H1 (cell line): ENCODE results near the gene SLC22A3. TPM values are rescaled to one million over a fixed set of nuclear protein-coding genes. Genes with fewer than 3 reads are reported as not detected.

Experiments
- CTCF ChIA-PET: fragments of 300-600 bp; sonication (Branson Sonifier 250); formaldehyde crosslinking; loops from one replicate; lab custom pipeline; 2021; ENCODE audit not compliant: partially characterized antibody; lab: Charles Lee
- POLR2A ChIA-PET: fragments of 300-600 bp; sonication (Branson Sonifier 250); formaldehyde crosslinking; loops from one replicate; lab custom pipeline; 2021; ENCODE audit warnings: inconsistent platforms; ENCODE audit not compliant: partially characterized antibody; lab: Charles Lee
- DNase-seq, 2 experiments: peaks; one replicate each; pipeline versions ENCODE4 v3.0.0 to v3.0.0-alpha.2; 2010 to 2022; ENCODE audit warnings: low spot score in 2 of 2, low read depth in 1 of 2, mixed read lengths in 1 of 2
- FAIRE-seq: peaks from 2 replicates; lab custom pipeline; 2011; peaks lifted over from hg19 to GRCh38; lab: Jason Lieb, UNC
- H2AFZ ChIP-seq: 2 replicates; pipeline ENCODE4 v1.8.1; 2012; ENCODE audit warnings: low read length, inconsistent platforms
- H2AK5ac ChIP-seq: 2 replicates; pipeline ENCODE4 v1.6.1; 2013; ENCODE audit warnings: low read depth, low read length
- H2BK120ac ChIP-seq: replicated peaks from 2 replicates; pipeline ENCODE3; 2013; ENCODE audit warnings: low read depth, low read length, inconsistent platforms
- H2BK12ac ChIP-seq: 2 replicates; pipeline ENCODE4 v1.6.1; 2013; ENCODE audit warnings: low read depth, low read length
- H2BK15ac ChIP-seq: 2 replicates; pipeline ENCODE4 v1.6.1; 2013; ENCODE audit warnings: low read length
- H2BK20ac ChIP-seq: 2 replicates; pipeline ENCODE4 v1.6.1; 2013; ENCODE audit warnings: low read length
- H2BK5ac ChIP-seq: 2 replicates; pipeline ENCODE4 v1.6.1; 2013; ENCODE audit warnings: low read depth, low read length
- H3K14ac ChIP-seq: 2 replicates; pipeline ENCODE4 v1.6.1; 2013; ENCODE audit warnings: inconsistent platforms; ENCODE audit not compliant: insufficient read length
- H3K18ac ChIP-seq: 2 replicates; pipeline ENCODE4 v1.6.1; 2013; ENCODE audit warnings: low read length; ENCODE audit errors: extremely low read depth
- H3K23ac ChIP-seq: 2 replicates; pipeline ENCODE4 v1.6.1; 2013; ENCODE audit warnings: inconsistent platforms; ENCODE audit not compliant: insufficient read length
- H3K23me2 ChIP-seq: 2 replicates; pipeline ENCODE4 v1.6.1; 2013; ENCODE audit warnings: low read depth, low read length
- H3K27ac ChIP-seq: 2 replicates; pipeline ENCODE4 v1.6.1; 2011; ENCODE audit warnings: low read depth, low read length, inconsistent platforms
- H3K27me3 ChIP-seq, 4 experiments: replicated peaks in 1 of 4; 1 replicate in 1 of 4; 2 replicates in 3 of 4; pipeline versions ENCODE4 v1.6.1 to v1.8.1; 2011 to 2013; ENCODE audit warnings: low read length in 3 of 4, mild to moderate bottlenecking in 3 of 4, inconsistent platforms in 2 of 4, mixed read lengths in 2 of 4, moderate library complexity in 1 of 4; ENCODE audit not compliant: control insufficient read depth in 3 of 4, insufficient read depth in 3 of 4; ENCODE audit errors: extremely low read depth in 1 of 4
- H3K36me3 ChIP-seq, 4 experiments: 2 replicates each; pipeline versions ENCODE4 v1.6.1 to v1.8.1; 2011 to 2013; ENCODE audit warnings: mild to moderate bottlenecking in 4 of 4, low read length in 3 of 4, moderate library complexity in 2 of 4, control low read depth in 1 of 4, inconsistent platforms in 1 of 4; ENCODE audit not compliant: insufficient read depth in 4 of 4, control insufficient read depth in 2 of 4
- H3K4ac ChIP-seq: replicated peaks from 2 replicates; pipeline ENCODE3; 2013; ENCODE audit warnings: low read length, low read depth, mixed read lengths, inconsistent platforms; ENCODE audit not compliant: insufficient read length
- H3K4me1 ChIP-seq, 4 experiments: replicated peaks in 1 of 4; 1 replicate in 1 of 4; 2 replicates in 3 of 4; pipeline versions ENCODE4 v1.6.1 to v1.8.1; 2011 to 2013; ENCODE audit warnings: low read length in 3 of 4, inconsistent platforms in 2 of 4, mixed read lengths in 1 of 4; ENCODE audit not compliant: insufficient read depth in 4 of 4, control insufficient read depth in 3 of 4
- H3K4me2 ChIP-seq, 2 experiments: 2 replicates each; pipeline versions ENCODE4 v1.6.1 to v1.8.1; 2011 to 2013; ENCODE audit warnings: low read depth in 2 of 2, low read length in 2 of 2, control low read depth in 1 of 2, inconsistent platforms in 1 of 2, mild to moderate bottlenecking in 1 of 2; ENCODE audit not compliant: insufficient read depth in 1 of 2
- H3K4me3 ChIP-seq, 4 experiments: fragments of 200-600, 300-600 bp in 1 of 4; sonication (generic), shearing (Covaris generic), sonication (Bioruptor Twin) in 1 of 4; 2 replicates each; pipeline versions ENCODE4 v1.5.1 to v1.8.1; 2011 to 2016; ENCODE audit warnings: low read length in 4 of 4, low read depth in 3 of 4, control low read depth in 2 of 4, inconsistent platforms in 2 of 4, mild to moderate bottlenecking in 2 of 4, mixed read lengths in 1 of 4, moderate library complexity in 1 of 4; ENCODE audit not compliant: insufficient read depth in 2 of 4; ENCODE audit errors: extremely low read depth in 1 of 4
- H3K56ac ChIP-seq: replicated peaks from 2 replicates; pipeline ENCODE3; 2013; ENCODE audit warnings: low read depth, mild to moderate bottlenecking, mixed read lengths, low read length, inconsistent platforms; ENCODE audit not compliant: insufficient read length
- H3K79me1 ChIP-seq: 2 replicates; pipeline ENCODE4 v1.6.1; 2013; ENCODE audit warnings: low read depth, low read length, control low read depth
- H3K79me2 ChIP-seq, 2 experiments: 2 replicates each; pipeline versions ENCODE4 v1.6.1 to v1.8.1; 2012 to 2013; ENCODE audit warnings: low read length in 2 of 2, mild to moderate bottlenecking in 2 of 2, inconsistent platforms in 1 of 2; ENCODE audit not compliant: insufficient read depth in 2 of 2, control insufficient read depth in 1 of 2
- H3K9ac ChIP-seq, 4 experiments: replicated peaks in 1 of 4; 1 replicate in 1 of 4; 2 replicates in 3 of 4; pipeline versions ENCODE4 v1.6.1 to v1.8.1; 2011 to 2013; ENCODE audit warnings: low read depth in 3 of 4, low read length in 3 of 4, control low read depth in 2 of 4, mild to moderate bottlenecking in 2 of 4, moderate library complexity in 2 of 4, inconsistent platforms in 1 of 4; ENCODE audit errors: extremely low read depth in 1 of 4
- H3K9me3 ChIP-seq, 2 experiments: 2 replicates each; pipeline versions ENCODE4 v1.6.1 to v1.8.1; 2012 to 2013; ENCODE audit warnings: mild to moderate bottlenecking in 2 of 2, moderate library complexity in 2 of 2, control low read depth in 1 of 2, inconsistent platforms in 1 of 2, low read depth in 1 of 2, low read length in 1 of 2, mixed read lengths in 1 of 2; ENCODE audit not compliant: insufficient read depth in 2 of 2
- H4K20me1 ChIP-seq, 2 experiments: replicated peaks in 1 of 2; 2 replicates each; pipeline versions ENCODE3 to v1.8.1; 2011 to 2013; ENCODE audit warnings: inconsistent platforms in 2 of 2, low read length in 2 of 2, mild to moderate bottlenecking in 1 of 2; ENCODE audit not compliant: insufficient read depth in 2 of 2, control insufficient read depth in 1 of 2
- H4K5ac ChIP-seq: 2 replicates; pipeline ENCODE4 v1.6.1; 2013; ENCODE audit warnings: low read length, low read depth, mixed read lengths, inconsistent platforms; ENCODE audit not compliant: insufficient read length
- H4K8ac ChIP-seq: 2 replicates; pipeline ENCODE4 v1.8.0; 2013; ENCODE audit warnings: mild to moderate bottlenecking, moderate library complexity, low read length, inconsistent platforms; ENCODE audit not compliant: insufficient read depth; ENCODE audit errors: extremely low read depth
- H4K91ac ChIP-seq: replicated peaks from 2 replicates; pipeline ENCODE3; 2013; ENCODE audit warnings: low read length, mixed read lengths, inconsistent platforms; ENCODE audit not compliant: insufficient read length
- CEBPB ChIP-seq: IDR thresholded peaks from 2 replicates; pipeline ENCODE4 v1.6.1; 2012; ENCODE audit warnings: low read depth, low read length
- polyA plus RNA-seq, 7 experiments: library from polyadenylated mRNA; depleted of rRNA in 3 of 7; stranded (reverse) in 5 of 7; unstranded in 2 of 7; fragments of >200 nt in 5 of 7; fragments of 200-250 nt in 2 of 7; gene quantifications; 1 replicate in 5 of 7; 2 replicates in 1 of 7; 4 replicates in 1 of 7; pipeline versions ENCODE4 v1.2.1 to v1.2.3, GENCODE V29; 2011 to 2013; ENCODE audit warnings: missing spikeins in 2 of 7, mixed read lengths in 2 of 7
- total RNA-seq: library from RNA; stranded (reverse); fragmentation: NEBNext Ultra II Directional; extraction: Animal tissue kit (Norgen Biotek cat#: 25700); gene quantifications from 2 replicates; pipeline ENCODE4 v1.2.1, GENCODE V29; 2021
- TF ChIP-seq, protein P1 (sequence below), 3 experiments: IDR thresholded peaks; 1 replicate in 2 of 3; 2 replicates in 1 of 3; pipeline versions ENCODE4 v1.5.1 to v1.6.1; 2011; ENCODE audit warnings: low read length in 3 of 3, mild to moderate bottlenecking in 3 of 3, inconsistent platforms in 2 of 3, low read depth in 1 of 3, moderate library complexity in 1 of 3; ENCODE audit not compliant: insufficient read depth in 1 of 3; ENCODE audit errors: control extremely low read depth in 1 of 3

SLC22A3 gene
- total and polyA plus RNA-seq, 2 of the 8 experiments (the other 6 are each of a cell fraction or from before 2014, with no cell fraction given) = 1.0 to 2.9 TPM

DNA sequence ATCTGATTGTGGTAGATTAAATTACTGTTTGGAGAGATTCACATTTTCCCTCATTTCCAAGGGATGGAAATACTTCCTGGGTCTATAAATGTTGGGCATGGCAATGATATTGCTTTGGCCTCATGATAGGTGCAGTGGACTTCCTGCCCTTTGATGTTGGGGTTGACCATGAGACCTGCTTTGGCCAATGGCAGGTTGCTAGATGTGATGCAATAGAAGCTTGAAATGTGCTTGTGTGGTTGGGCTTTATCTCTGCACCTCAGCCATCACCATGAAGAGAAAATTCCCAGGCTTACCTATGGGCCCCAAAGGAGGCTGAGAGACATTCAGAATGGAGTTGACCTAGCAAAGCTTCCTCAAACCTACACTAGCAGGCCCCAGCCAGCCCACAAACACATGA is 69.4 kb downstream of the SLC22A3 start:
- CTCF ChIA-PET = interaction anchor here (1.1 to 1.6 kb wide), 2 partner anchors 38 to 196 kb away, joined by 3 to 8 read pairs; no protein-coding TSS in a partner anchor
- H3K36me3 ChIP-seq = no peaks in the 10 kb centered on the region

More for the DNA sequence above, 69.4 kb downstream of the SLC22A3 start:
- H3K4me2 ChIP-seq = no peak overlapping the region
- H2BK12ac ChIP-seq = no peak overlapping the region
- no peak overlapping the region for H4K8ac ChIP-seq
- no peaks in the 10 kb centered on the region for H3K9me3 ChIP-seq
- H3K4ac ChIP-seq = no peak overlapping the region
- H3K79me2 ChIP-seq = no peaks in the 10 kb centered on the region
- no peak overlapping the region for H2AFZ ChIP-seq
- H3K27me3 ChIP-seq = no peaks in the 10 kb centered on the region
- H3K14ac ChIP-seq = no peak overlapping the region
- no peak overlapping the region for H3K23ac ChIP-seq
- TF ChIP-seq CEBPB = 0 out of 2 replicates have a peak, but pooled peaks have one; percentile 12
- TF ChIP-seq, protein P1, sequence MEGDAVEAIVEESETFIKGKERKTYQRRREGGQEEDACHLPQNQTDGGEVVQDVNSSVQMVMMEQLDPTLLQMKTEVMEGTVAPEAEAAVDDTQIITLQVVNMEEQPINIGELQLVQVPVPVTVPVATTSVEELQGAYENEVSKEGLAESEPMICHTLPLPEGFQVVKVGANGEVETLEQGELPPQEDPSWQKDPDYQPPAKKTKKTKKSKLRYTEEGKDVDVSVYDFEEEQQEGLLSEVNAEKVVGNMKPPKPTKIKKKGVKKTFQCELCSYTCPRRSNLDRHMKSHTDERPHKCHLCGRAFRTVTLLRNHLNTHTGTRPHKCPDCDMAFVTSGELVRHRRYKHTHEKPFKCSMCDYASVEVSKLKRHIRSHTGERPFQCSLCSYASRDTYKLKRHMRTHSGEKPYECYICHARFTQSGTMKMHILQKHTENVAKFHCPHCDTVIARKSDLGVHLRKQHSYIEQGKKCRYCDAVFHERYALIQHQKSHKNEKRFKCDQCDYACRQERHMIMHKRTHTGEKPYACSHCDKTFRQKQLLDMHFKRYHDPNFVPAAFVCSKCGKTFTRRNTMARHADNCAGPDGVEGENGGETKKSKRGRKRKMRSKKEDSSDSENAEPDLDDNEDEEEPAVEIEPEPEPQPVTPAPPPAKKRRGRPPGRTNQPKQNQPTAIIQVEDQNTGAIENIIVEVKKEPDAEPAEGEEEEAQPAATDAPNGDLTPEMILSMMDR (IDR thresholded peaks at IDR 0.05; ENCODE audit: control extremely low read depth in 1 of 3, insufficient read depth in 1 of 3, low read depth in 1 of 3, low read length in 3 of 3) = no peak
- no peak overlapping the region for H2BK20ac ChIP-seq
- H2BK15ac ChIP-seq = no peak overlapping the region
- H3K56ac ChIP-seq = no peak overlapping the region
- no peak overlapping the region for H3K9ac ChIP-seq
- H2AK5ac ChIP-seq = no peak overlapping the region
- H3K4me1 ChIP-seq = no peaks in the 10 kb centered on the region
- no peak overlapping the region for H4K5ac ChIP-seq
- no peak overlapping the region for H3K4me3 ChIP-seq
- H3K27ac ChIP-seq = no peak overlapping the region
- H3K18ac ChIP-seq = no peak overlapping the region
- no peaks in the 10 kb centered on the region for H3K79me1 ChIP-seq
- no peak overlapping the region for H2BK5ac ChIP-seq
- no peak overlapping the region for H2BK120ac ChIP-seq
- DNase-seq = no peak
- no peaks in the 10 kb centered on the region for H3K23me2 ChIP-seq
- no peaks in the 10 kb centered on the region for H4K20me1 ChIP-seq
- no peak overlapping the region for H4K91ac ChIP-seq
- POLR2A ChIA-PET = no interaction called here
- FAIRE-seq = no peak
